Activated naive CD4-positive, alpha-beta T cell treated with anti-CD3 and anti-CD28 coated beads, Interleukin-2, amount 50 U/mL, for 72 hours (primary cell): Measurements from ENCODE around the gene TMEM191B. TPM values are rescaled to one million over a fixed set of nuclear protein-coding genes. Genes with fewer than 3 reads are reported as not detected.

ENCODE experiments used
- total RNA-seq, 2 donors: library from RNA; stranded (reverse); gene quantifications; one replicate each; pipeline ENCODE4 v1.2.3, GENCODE V29; 2022

The TMEM191B gene
- total RNA-seq, 2 donors from 2014 or later, result 1.3 to 1.9 TPM

Other genes starting within 250 kb of the TMEM191B start
- gene GGTLC3, start 9.6 kb upstream of the TMEM191B start, total RNA-seq, result not detected
- under 1 TPM; 0.09 to 0.66 TPM for gene RIMBP3, start 84.1 kb downstream of the TMEM191B start, total RNA-seq